ENCODE results near the gene C1QTNF7.
A peak's percentile ranks its signal among the peaks of the same experiment; 100 is the strongest.

GRCh38 chr4:15457406-15458201, 29.8 kb downstream of the C1QTNF7 start:
- peak; percentile 95 for TF ChIP-seq CTCF (conservative IDR thresholded peaks at IDR 0.05; ENCODE audit: low read length)
- TF ChIP-seq EZH2phosphoT487 (IDR thresholded peaks at IDR 0.05; ENCODE audit: borderline replicate concordance, low read depth, low read length) = no peak
